Stomach (tissue), 4 donors: ENCODE results near the gene MIA.

Experiments used
- CTCF ChIP-seq, 7 experiments: fragments of 450-650 bp in 4 of 7; fragments of 200-600 bp in 3 of 7; sonication (generic) in 3 of 7; IDR thresholded peaks; one replicate each; pipeline ENCODE4 v1.5.1; 2016 to 2019; ENCODE audit warnings: antibody characterized with exemption in 7 of 7, control low read depth in 2 of 7, mild to moderate bottlenecking in 1 of 7
- EP300 ChIP-seq: sonication (generic); formaldehyde crosslinking; IDR thresholded peaks from one replicate; pipeline ENCODE4 v1.6.1; 2017; ENCODE audit warnings: antibody characterized with exemption
- POLR2A ChIP-seq, 4 donors: fragments of 450-650 bp; IDR thresholded peaks; one replicate each; pipeline ENCODE4 v1.6.1; 2016; ENCODE audit warnings: antibody characterized with exemption in 4 of 4, control low read depth in 2 of 4, mild to moderate bottlenecking in 1 of 4, moderate library complexity in 1 of 4
- POLR2AphosphoS5 ChIP-seq, 3 donors: sonication (generic); formaldehyde crosslinking; IDR thresholded peaks; one replicate each; pipeline ENCODE4 v1.6.1; 2016; ENCODE audit warnings: antibody characterized with exemption in 3 of 3

GRCh38 chr19:40754611-40755247, 20.6 kb upstream of the MIA start:
- TF ChIP-seq CTCF (IDR thresholded peaks at IDR 0.05) = no peak
- TF ChIP-seq POLR2AphosphoS5 (IDR thresholded peaks at IDR 0.05) = peak in 1 of 3 donors; percentile 6
- TF ChIP-seq EP300 = no peak
- no peak for TF ChIP-seq POLR2A (IDR thresholded peaks at IDR 0.05)
